OCI-LY7 (cell line): ENCODE measurements around the gene TOP3A. TPM values are rescaled to one million over a fixed set of nuclear protein-coding genes. Genes with fewer than 3 reads are reported as not detected.
"Not testable (repeated sequence)": the region's sequence is repeated elsewhere in the genome, so short reads cannot be mapped to it uniquely, and the experiment has no call there.

Source experiments
- BruUV-seq: library from RNA; stranded (reverse); fragments of 400-500 nt; replicated peaks from 2 replicates; lab custom pipeline; 2021; lab: Mats Ljungman, UMichigan
- CTCF ChIA-PET: fragments of 300-600 bp; sonication (Branson Sonifier 250); formaldehyde crosslinking; loops from one replicate; lab custom pipeline; 2022; ENCODE audit warnings: antibody characterized with exemption; ENCODE audit not compliant: unreplicated experiment; lab: Charles Lee
- POLR2A ChIA-PET: fragments of 300-600 bp; sonication (Branson Sonifier 250); formaldehyde crosslinking; loops from one replicate; lab custom pipeline; 2022; ENCODE audit warnings: antibody characterized with exemption; lab: Charles Lee
- DNase-seq: peaks from one replicate; pipeline ENCODE4 v3.0.0-alpha.2; 2015; ENCODE audit warnings: low spot score
- H2AFZ ChIP-seq: fragments of 200-600 bp; sonication (generic), shearing (Covaris generic); 2 replicates; pipeline ENCODE4 v1.6.1; 2014; ENCODE audit warnings: mild to moderate bottlenecking, antibody characterized with exemption, low read length, moderate library complexity
- H3K27ac ChIP-seq: fragments of 200-600 bp; sonication (generic); 2 replicates; pipeline ENCODE4 v1.5.1; 2014; ENCODE audit warnings: mixed run types, low read depth, mild to moderate bottlenecking, moderate library complexity, low read length, inconsistent platforms; ENCODE audit not compliant: poor library complexity, severe bottlenecking
- H3K36me3 ChIP-seq: fragments of 200-600 bp; sonication (generic); 2 replicates; pipeline ENCODE4 v1.6.1; 2014; ENCODE audit warnings: mild to moderate bottlenecking, antibody characterized with exemption, low read length, moderate library complexity, mixed read lengths; ENCODE audit not compliant: insufficient read depth
- H3K4me1 ChIP-seq: fragments of 200-600 bp; sonication (generic); 2 replicates; pipeline ENCODE4 v1.5.1; 2014; ENCODE audit warnings: mild to moderate bottlenecking, low read length; ENCODE audit not compliant: insufficient read depth, poor library complexity, severe bottlenecking
- H3K4me2 ChIP-seq: fragments of 200-600 bp; sonication (generic); 2 replicates; pipeline ENCODE4 v1.6.1; 2014; ENCODE audit warnings: mild to moderate bottlenecking, low read length
- H3K4me3 ChIP-seq: fragments of 200-600 bp; sonication (generic); 2 replicates; pipeline ENCODE4 v1.5.1; 2014; ENCODE audit warnings: mild to moderate bottlenecking, low read depth, low read length; ENCODE audit not compliant: poor library complexity, severe bottlenecking
- H3K79me2 ChIP-seq: fragments of 200-600 bp; sonication (generic); 2 replicates; pipeline ENCODE4 v1.6.1; 2016; ENCODE audit warnings: low read depth, mild to moderate bottlenecking, low read length, moderate library complexity, mixed read lengths; ENCODE audit not compliant: insufficient read depth
- H3K9me2 ChIP-seq: fragments of 200-600 bp; sonication (generic); 2 replicates; pipeline ENCODE4 v1.6.1; 2016; ENCODE audit warnings: mild to moderate bottlenecking, low read length, mixed read lengths; ENCODE audit not compliant: insufficient read depth
- H3K9me3 ChIP-seq: fragments of 200-600 bp; sonication (generic); 2 replicates; pipeline ENCODE4 v1.6.1; 2014; ENCODE audit warnings: mild to moderate bottlenecking, mixed run types, low read length, mixed read lengths
- H4K20me1 ChIP-seq: fragments of 200-600 bp; sonication (generic); 2 replicates; pipeline ENCODE4 v1.6.1; 2014; ENCODE audit warnings: mild to moderate bottlenecking, antibody characterized with exemption, low read length, moderate library complexity, mixed read lengths; ENCODE audit not compliant: insufficient read depth
- CTCF ChIP-seq: fragments of 200-600 bp; sonication (generic); conservative IDR thresholded peaks from 2 replicates; pipeline ENCODE4 v1.5.1; 2014; ENCODE audit warnings: mild to moderate bottlenecking, antibody characterized with exemption, low read length, moderate library complexity, mixed read lengths
- EZH2phosphoT487 ChIP-seq: fragments of 200-600 bp; sonication (generic); IDR thresholded peaks from 2 replicates; pipeline ENCODE4 v1.6.1; 2018; ENCODE audit warnings: low read depth, borderline replicate concordance, mild to moderate bottlenecking, mixed run types, antibody characterized with exemption, low read length, moderate library complexity, mixed read lengths
- intact Hi-C: fragments of 100-400 bp; cut with micrococcal nuclease; formaldehyde crosslinking; loops from one replicate; pipeline ENCODE4 v1.10.0; 2022; ENCODE audit not compliant: unreplicated experiment
- total RNA-seq, 2 experiments: library from RNA; depleted of rRNA in 1 of 2; stranded (reverse); fragments of >200 nt in 1 of 2; shearing (Covaris generic) in 1 of 2; gene quantifications; 2 replicates each; pipeline ENCODE4 v1.2.3, GENCODE V29; 2014 to 2022

The TOP3A gene
- total RNA-seq, 2 experiments from 2014 or later: 48.3 to 64.4 TPM

GRCh38 chr17:18353541-18353940 is 38.7 kb upstream of the TOP3A start:
- no peak overlapping the region for H3K4me2 ChIP-seq
- H3K9me3 ChIP-seq: no peaks in the 10 kb centered on the region
- no peak overlapping the region for H3K4me3 ChIP-seq
- BruUV-seq: no TSS peak
- no peak overlapping the region for H3K27ac ChIP-seq
- ChIA-PET POLR2A (no interaction called here), CTCF (no interaction called here)
- H3K79me2 ChIP-seq: peaks cover 7% of the 10 kb centered on the region; the same call in 1 of the 2 replicates
- no peaks in the 10 kb centered on the region for H3K9me2 ChIP-seq
- TF ChIP-seq CTCF (no peak), EZH2phosphoT487 (no peak)
- H3K36me3 ChIP-seq: peaks cover 75% of the 10 kb centered on the region
- H3K4me1 ChIP-seq: no peaks in the 10 kb centered on the region
- H4K20me1 ChIP-seq: no peaks in the 10 kb centered on the region
- DNase-seq: no peak
- H2AFZ ChIP-seq: no peak overlapping the region
- intact Hi-C loops: no loop called here

GRCh38 chr17:18344021-18344420 is 29.2 kb upstream of the TOP3A start:
- H3K9me2 ChIP-seq: no peaks in the 10 kb centered on the region
- TF ChIP-seq EZH2phosphoT487 (no peak), CTCF (no peak)
- TSS peak; percentile 38 for BruUV-seq
- intact Hi-C loops: no loop called here
- ChIA-PET CTCF (no interaction called here), POLR2A (interaction anchor here (0.7 kb wide), 1 partner anchor 10 kb away, joined by 4 read pairs; no protein-coding TSS in a partner anchor)
- H3K4me3 ChIP-seq: no peak overlapping the region
- DNase-seq: no peak
- no peaks in the 10 kb centered on the region for H3K4me1 ChIP-seq
- no peak overlapping the region for H3K4me2 ChIP-seq
- no peak overlapping the region for H2AFZ ChIP-seq
- H4K20me1 ChIP-seq: no peaks in the 10 kb centered on the region
- peaks cover 97% of the 10 kb centered on the region for H3K36me3 ChIP-seq
- H3K27ac ChIP-seq: no peak overlapping the region
- H3K79me2 ChIP-seq: no peaks in the 10 kb centered on the region
- 0 out of 2 replicates have a peak, but pooled peaks cover 5% of the 10 kb centered on the region for H3K9me3 ChIP-seq

- ChIA-PET CTCF (no interaction called here), POLR2A (no interaction called here)
- DNase-seq: no peak
- intact Hi-C loops: no loop called here
- no TSS peak for BruUV-seq
- Histone ChIP-seq H2AFZ (no peak overlapping the region), H3K27ac (no peak overlapping the region), H3K9me2 (no peaks in the 10 kb centered on the region), H3K79me2 (no peaks in the 10 kb centered on the region), H3K36me3 (peaks cover 89% of the 10 kb centered on the region), H3K9me3 (0 out of 2 replicates have a peak, but pooled peaks cover 5% of the 10 kb centered on the region), H4K20me1 (no peaks in the 10 kb centered on the region), H3K4me1 (no peaks in the 10 kb centered on the region), H3K4me2 (no peak overlapping the region), H3K4me3 (no peak overlapping the region)
- TF ChIP-seq CTCF (no peak), EZH2phosphoT487 (no peak)
These were observed 25.1 kb upstream of the TOP3A start for GRCh38 chr17:18339933-18340332.

GRCh38 chr17:18338158-18338557 is 23.4 kb upstream of the TOP3A start:
- H3K4me1 ChIP-seq, POLR2A ChIA-PET, H2AFZ ChIP-seq, intact Hi-C loops, H3K9me3 ChIP-seq, DNase-seq, H3K4me3 ChIP-seq, H4K20me1 ChIP-seq, H3K79me2 ChIP-seq, H3K4me2 ChIP-seq, H3K9me2 ChIP-seq, BruUV-seq, CTCF ChIA-PET, H3K27ac ChIP-seq: not testable (repeated sequence)
- peaks cover 82% of the 10 kb centered on the region for H3K36me3 ChIP-seq
